Right lobe of liver (tissue), 4 donors: ENCODE data around the gene TIMP2.

Experiments used
- CTCF ChIP-seq, 4 donors: fragments of 200-600 bp in 3 of 4; fragments of 450-650 bp in 1 of 4; IDR thresholded peaks; one replicate each; pipeline versions ENCODE4 v1.5.1 to v1.8.0; 2016 to 2022; ENCODE audit warnings: antibody characterized with exemption in 4 of 4, mild to moderate bottlenecking in 2 of 4
- POLR2A ChIP-seq: fragments of 450-650 bp; IDR thresholded peaks from one replicate; pipeline ENCODE4 v1.6.1; 2017; ENCODE audit warnings: antibody characterized with exemption, mild to moderate bottlenecking
- donor health status: DM: no; HTN: no; CAD: no.
- donor health status: DM: no; HTN: no; CAD: no.
- donor health status: DM: no; HTN: yes; CAD: no.

GRCh38 chr17:78898075-78898836, 26.9 kb downstream of the TIMP2 start:
- no peak for TF ChIP-seq CTCF (IDR thresholded peaks at IDR 0.05)
- TF ChIP-seq POLR2A: no peak
